ENCODE results near the gene NKAPD1. TPM values are rescaled to one million over a fixed set of nuclear protein-coding genes. Genes with fewer than 3 reads are reported as not detected.

Gene NKAPD1
- total RNA-seq, 2 donors from 2014 or later, result 22.9 to 24.7 TPM

DNA sequence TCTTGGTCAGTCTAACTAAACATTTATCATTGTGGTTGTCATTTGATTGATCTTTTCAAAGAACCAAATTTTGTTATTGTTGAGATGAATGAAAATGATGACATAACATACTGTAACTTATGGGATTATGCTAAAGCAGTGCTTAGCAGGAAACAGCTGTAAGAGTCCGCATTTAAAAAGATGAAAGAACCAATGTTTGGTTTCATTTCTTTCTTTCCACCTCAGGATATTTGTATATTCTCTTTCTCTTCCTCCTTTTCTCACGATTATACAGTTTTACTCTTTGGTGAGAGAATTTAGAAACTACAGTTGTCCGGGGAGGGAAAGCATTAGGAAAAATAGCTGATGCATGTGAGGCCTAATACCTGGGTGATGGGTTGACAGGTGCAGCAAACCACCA is 23.4 kb upstream of the NKAPD1 start:
- no peak for DNase-seq
- no peak overlapping the region for H3K9ac ChIP-seq (ENCODE audit: extremely low read depth, low read length, poor library complexity, severe bottlenecking)
- H3K36me3 Mint-ChIP-seq (ENCODE audit: low read depth), result peaks cover 84% of the 10 kb centered on the region
- H3K27ac ChIP-seq (ENCODE audit: low read depth, low read length), result no peak overlapping the region
- TF ChIP-seq, protein P1, sequence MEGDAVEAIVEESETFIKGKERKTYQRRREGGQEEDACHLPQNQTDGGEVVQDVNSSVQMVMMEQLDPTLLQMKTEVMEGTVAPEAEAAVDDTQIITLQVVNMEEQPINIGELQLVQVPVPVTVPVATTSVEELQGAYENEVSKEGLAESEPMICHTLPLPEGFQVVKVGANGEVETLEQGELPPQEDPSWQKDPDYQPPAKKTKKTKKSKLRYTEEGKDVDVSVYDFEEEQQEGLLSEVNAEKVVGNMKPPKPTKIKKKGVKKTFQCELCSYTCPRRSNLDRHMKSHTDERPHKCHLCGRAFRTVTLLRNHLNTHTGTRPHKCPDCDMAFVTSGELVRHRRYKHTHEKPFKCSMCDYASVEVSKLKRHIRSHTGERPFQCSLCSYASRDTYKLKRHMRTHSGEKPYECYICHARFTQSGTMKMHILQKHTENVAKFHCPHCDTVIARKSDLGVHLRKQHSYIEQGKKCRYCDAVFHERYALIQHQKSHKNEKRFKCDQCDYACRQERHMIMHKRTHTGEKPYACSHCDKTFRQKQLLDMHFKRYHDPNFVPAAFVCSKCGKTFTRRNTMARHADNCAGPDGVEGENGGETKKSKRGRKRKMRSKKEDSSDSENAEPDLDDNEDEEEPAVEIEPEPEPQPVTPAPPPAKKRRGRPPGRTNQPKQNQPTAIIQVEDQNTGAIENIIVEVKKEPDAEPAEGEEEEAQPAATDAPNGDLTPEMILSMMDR (conservative IDR thresholded peaks at IDR 0.05), result no peak
- no peak overlapping the region for H3K4me3 ChIP-seq (ENCODE audit: low read length)
- WGBS, 2 experiments (ENCODE audit: insufficient coverage in 1 of 2, insufficient read length in 1 of 2), result 100% methylated on average over 1 of the region's 3 CpGs; no CpG with 5 or more reads in 1 of the 2 experiments
- peaks cover 85% of the 10 kb centered on the region for H3K36me3 ChIP-seq (ENCODE audit: control insufficient read depth, insufficient read depth, low read length)
- peaks cover 7% of the 10 kb centered on the region for H3K9me3 Mint-ChIP-seq
- H3K9me3 ChIP-seq (ENCODE audit: control insufficient read depth, low read length), result no peaks in the 10 kb centered on the region
- H3K27me3 ChIP-seq (ENCODE audit: control insufficient read depth, insufficient read depth, low read length, poor library complexity, severe bottlenecking), result no peaks in the 10 kb centered on the region
- H3K4me3 Mint-ChIP-seq, result no peak overlapping the region
- no peaks in the 10 kb centered on the region for H3K27me3 Mint-ChIP-seq (ENCODE audit: insufficient read depth)
- no peak overlapping the region for H3K27ac Mint-ChIP-seq
- H3K4me1 Mint-ChIP-seq, result no peaks in the 10 kb centered on the region
- peaks cover 3% of the 10 kb centered on the region for H3K4me1 ChIP-seq (ENCODE audit: control insufficient read depth, insufficient read depth, low read length)

DNA sequence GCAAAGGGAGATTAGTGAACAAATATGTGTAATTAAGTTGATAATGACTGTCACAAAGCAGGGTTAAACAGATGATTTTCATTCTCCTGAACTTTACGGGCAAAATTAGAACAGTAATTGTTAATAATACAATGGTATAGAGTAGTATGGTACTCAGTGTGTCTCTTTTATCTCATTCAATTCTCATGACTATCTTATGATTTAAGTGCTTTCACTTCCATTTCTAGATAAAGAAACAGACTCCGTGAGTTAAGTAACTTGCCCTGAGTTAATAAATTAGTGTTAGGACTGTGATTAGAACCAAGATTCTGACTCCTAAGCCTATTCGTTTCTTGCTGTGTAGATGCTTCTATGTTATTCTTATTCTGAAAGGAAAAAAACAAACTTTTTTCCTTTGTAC is 22.3 kb upstream of the NKAPD1 start:
- Histone ChIP-seq H3K4me1 (ENCODE audit: control insufficient read depth, insufficient read depth, low read length) (peaks cover 3% of the 10 kb centered on the region), H3K9ac (ENCODE audit: extremely low read depth, low read length, poor library complexity, severe bottlenecking) (no peak overlapping the region), H3K4me3 (ENCODE audit: low read length) (no peak overlapping the region), H3K9me3 (ENCODE audit: control insufficient read depth, low read length) (no peaks in the 10 kb centered on the region), H3K27ac (ENCODE audit: low read depth, low read length) (no peak overlapping the region), H3K36me3 (ENCODE audit: control insufficient read depth, insufficient read depth, low read length) (peaks cover 84% of the 10 kb centered on the region), H3K27me3 (ENCODE audit: control insufficient read depth, insufficient read depth, low read length, poor library complexity, severe bottlenecking) (no peaks in the 10 kb centered on the region)
- no peaks in the 10 kb centered on the region for H3K27me3 Mint-ChIP-seq (ENCODE audit: insufficient read depth)
- H3K4me1 Mint-ChIP-seq, result no peaks in the 10 kb centered on the region
- H3K27ac Mint-ChIP-seq, result no peak overlapping the region
- peaks cover 3% of the 10 kb centered on the region for H3K9me3 Mint-ChIP-seq
- H3K36me3 Mint-ChIP-seq (ENCODE audit: low read depth), result peaks cover 80% of the 10 kb centered on the region
- no peak overlapping the region for H3K4me3 Mint-ChIP-seq
- TF ChIP-seq, protein P1 (conservative IDR thresholded peaks at IDR 0.05), result no peak
- no peak for DNase-seq
- WGBS, 2 experiments (ENCODE audit: insufficient coverage in 1 of 2, insufficient read length in 1 of 2), result 100% methylated on average over 1 to 3 of the region's 3 CpGs

DNA sequence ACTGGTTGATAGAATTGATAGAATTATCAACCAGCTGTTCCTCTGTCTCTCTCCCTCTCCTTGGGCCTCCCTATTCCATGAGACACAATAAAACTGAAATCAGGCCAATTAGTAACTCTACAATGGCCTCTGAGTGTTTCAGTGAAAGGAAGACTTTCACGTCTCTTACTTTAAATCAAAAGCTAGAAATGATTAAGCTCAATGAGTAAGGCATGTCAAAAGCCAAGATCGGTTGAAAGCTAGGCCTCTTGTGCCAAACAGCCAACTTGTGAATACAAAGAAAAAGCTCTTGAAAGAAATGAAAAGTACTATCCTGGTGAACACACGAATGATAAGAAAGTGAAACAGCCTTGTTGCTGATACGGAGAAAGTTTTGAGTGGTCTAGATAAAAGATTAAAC is 16.9 kb upstream of the NKAPD1 start:
- TF ChIP-seq, protein P1 (conservative IDR thresholded peaks at IDR 0.05), result no peak
- Histone ChIP-seq H3K27me3 (ENCODE audit: control insufficient read depth, insufficient read depth, low read length, poor library complexity, severe bottlenecking) (no peaks in the 10 kb centered on the region), H3K27ac (ENCODE audit: low read depth, low read length) (no peak overlapping the region), H3K4me1 (ENCODE audit: control insufficient read depth, insufficient read depth, low read length) (peaks cover 3% of the 10 kb centered on the region), H3K4me3 (ENCODE audit: low read length) (no peak overlapping the region), H3K9me3 (ENCODE audit: control insufficient read depth, low read length) (no peaks in the 10 kb centered on the region), H3K9ac (ENCODE audit: extremely low read depth, low read length, poor library complexity, severe bottlenecking) (no peak overlapping the region), H3K36me3 (ENCODE audit: control insufficient read depth, insufficient read depth, low read length) (peaks cover 80% of the 10 kb centered on the region)
- DNase-seq, result no peak
- no peak overlapping the region for H3K4me3 Mint-ChIP-seq
- H3K4me1 Mint-ChIP-seq, result no peaks in the 10 kb centered on the region
- H3K9me3 Mint-ChIP-seq, result no peaks in the 10 kb centered on the region
- no peaks in the 10 kb centered on the region for H3K27me3 Mint-ChIP-seq (ENCODE audit: insufficient read depth)
- peaks cover 66% of the 10 kb centered on the region for H3K36me3 Mint-ChIP-seq (ENCODE audit: low read depth)
- H3K27ac Mint-ChIP-seq, result no peak overlapping the region
- 84 to 94% methylated on average over 3 to 4 of the region's 4 CpGs for WGBS, 2 experiments (ENCODE audit: insufficient coverage in 1 of 2, insufficient read length in 1 of 2)
